GM06990 (cell line): ENCODE results near the gene CFAP74.
A peak's percentile ranks its signal among the peaks of the same experiment; 100 is the strongest.

Source experiments
- DNase-seq: peaks from one replicate; pipeline ENCODE4 v3.0.0-alpha.2; 2011; ENCODE audit not compliant: insufficient read length; ENCODE audit errors: extremely low read depth
- H3K27me3 ChIP-seq: replicated peaks from 2 replicates; pipeline ENCODE4 v1.6.0; 2011; ENCODE audit warnings: low read length; ENCODE audit not compliant: control insufficient read depth, insufficient read depth
- H3K36me3 ChIP-seq: 2 replicates; pipeline ENCODE4 v1.5.1; 2011; ENCODE audit warnings: low read length; ENCODE audit not compliant: control insufficient read depth, insufficient read depth
- H3K4me3 ChIP-seq: replicated peaks from 2 replicates; pipeline ENCODE4 v1.5.1; 2011; ENCODE audit warnings: low read depth, mild to moderate bottlenecking, control low read depth, low read length
- CTCF ChIP-seq: IDR thresholded peaks from 2 replicates; pipeline ENCODE4 v1.5.1; 2011; ENCODE audit warnings: low read length, control low read depth, mild to moderate bottlenecking, inconsistent platforms; ENCODE audit not compliant: insufficient read depth, poor library complexity, severe bottlenecking

The CFAP74 gene

GRCh38 chr1:2003541-2004131 lies at the start of gene CFAP74:
CFAP74 (minus strand) TSS chr1:2003786; CDS start chr1:1990956, 12,830 bp downstream.
- Histone ChIP-seq H3K36me3 (no peaks in the 10 kb centered on the region), H3K27me3 (no peaks in the 10 kb centered on the region), H3K4me3 (no peak within 1 kb of the TSS)
- no peak for DNase-seq
- no peak for TF ChIP-seq CTCF

GRCh38 chr1:2053217-2053616 lies 49.6 kb upstream of the CFAP74 start:
- Histone ChIP-seq H3K27me3 (no peaks in the 10 kb centered on the region; the same call in 1 of the 2 replicates), H3K4me3 (no peak overlapping the region)
- TF ChIP-seq CTCF: no peak

GRCh38 chr1:2052756-2053155 lies 49.2 kb upstream of the CFAP74 start:
- H3K36me3 ChIP-seq: no peaks in the 10 kb centered on the region
- no peak for DNase-seq
- no peaks in the 10 kb centered on the region; the same call in 1 of the 2 replicates for H3K27me3 ChIP-seq
- no peak overlapping the region for H3K4me3 ChIP-seq
- TF ChIP-seq CTCF: no peak

More at GRCh38 chr1:2053217-2053616, 49.6 kb upstream of the CFAP74 start:
- DNase-seq: no peak
- no peaks in the 10 kb centered on the region for H3K36me3 ChIP-seq

GRCh38 chr1:2052054-2052679 lies 48.6 kb upstream of the CFAP74 start:
- no peak for TF ChIP-seq CTCF
- H3K4me3 ChIP-seq: no peak overlapping the region
- no peak for DNase-seq
- H3K36me3 ChIP-seq: no peaks in the 10 kb centered on the region
- no peaks in the 10 kb centered on the region; the same call in 1 of the 2 replicates for H3K27me3 ChIP-seq

GRCh38 chr1:2050793-2051682 lies 47.5 kb upstream of the CFAP74 start:
- H3K36me3 ChIP-seq: no peaks in the 10 kb centered on the region
- no peak for TF ChIP-seq CTCF
- no peaks in the 10 kb centered on the region; the same call in 1 of the 2 replicates for H3K27me3 ChIP-seq
- peak overlapping the region; percentile 38 for H3K4me3 ChIP-seq
- DNase-seq: no peak
